Ovary (tissue), 9 donors: ENCODE data around the gene RAB22A. TPM values are rescaled to one million over a fixed set of nuclear protein-coding genes. Genes with fewer than 3 reads are reported as not detected.

Source experiments
- DNase-seq, 5 donors: peaks; one replicate each; pipeline ENCODE4 v3.0.0-alpha.2; 2019 to 2020
- H3K27ac ChIP-seq, 2 donors: fragments of 200-600 bp; one replicate each; pipeline versions ENCODE4 v1.5.1 to v1.8.0; 2019 to 2022
- H3K27me3 ChIP-seq: fragments of 200-600 bp; one replicate; pipeline ENCODE4 v1.8.0; 2022
- H3K36me3 ChIP-seq: fragments of 200-600 bp; sonication (generic); one replicate; pipeline ENCODE4 v1.5.1; 2019
- H3K4me1 ChIP-seq: one replicate; pipeline ENCODE4 v1.8.1; 2013; ENCODE audit warnings: mild to moderate bottlenecking, moderate library complexity; ENCODE audit not compliant: insufficient read depth
- H3K4me3 ChIP-seq: fragments of 200-600 bp; sonication (generic); one replicate; pipeline ENCODE4 v1.5.1; 2017
- H3K9me3 ChIP-seq, 2 donors: fragments of 200-600 bp in 1 of 2; sonication (generic) in 1 of 2; one replicate each; pipeline versions ENCODE4 v1.5.1 to v1.8.1; 2013 to 2019; ENCODE audit warnings: mild to moderate bottlenecking in 1 of 2, moderate library complexity in 1 of 2
- EP300 ChIP-seq: sonication (generic); formaldehyde crosslinking; IDR thresholded peaks from one replicate; pipeline ENCODE4 v1.6.1; 2017; ENCODE audit warnings: antibody characterized with exemption
- POLR2A ChIP-seq: fragments of 450-650 bp; IDR thresholded peaks from one replicate; pipeline ENCODE4 v1.6.1; 2017; ENCODE audit warnings: antibody characterized with exemption, mild to moderate bottlenecking, moderate library complexity
- WGBS, 3 donors: extraction: QIAGEN DNeasy Blood & Tissue Kit in 1 of 3; methylation state at CpG; one replicate each; pipeline versions ENCODE4 v1.1.5 to v1.1.7; 2013 to 2017; 5-methylcytosine and 5-hydroxymethylcytosine counted together
- intact Hi-C, 4 donors: fragments of 100-400 bp; cut with DNase I; formaldehyde crosslinking; loops; one replicate each; pipeline versions ENCODE4 v1.11.0 to v1.15.1; 2022 to 2023
- polyA plus RNA-seq, 2 donors: library from polyadenylated mRNA; stranded (reverse); fragments of 200-250 nt in 1 of 2; fragments of 350-450 nt in 1 of 2; fragmentation: Illumina TruSeq in 1 of 2; extraction: RNeasy Lipid Tissue Mini Kit (QIAGEN cat#74804) in 1 of 2; gene quantifications; one replicate each; pipeline ENCODE4 v1.2.3, GENCODE V29; 2013 to 2014
- total RNA-seq, 7 donors: library from RNA; depleted of rRNA in 2 of 7; stranded (reverse); fragments of >200 nt in 2 of 7; fragmentation: NEBNext Ultra II Directional in 3 of 7; extraction: Animal tissue kit (Norgen Biotek cat#: 25700) in 3 of 7; gene quantifications; one replicate each; pipeline versions ENCODE4 v1.1.0 to v1.2.4, GENCODE V29; 2016 to 2023
- TF ChIP-seq, protein P1 (sequence below), 3 donors: fragments of 450-650 bp in 2 of 3; fragments of 200-600 bp in 1 of 3; IDR thresholded peaks; one replicate each; pipeline versions ENCODE4 v1.5.1 to v1.8.0; 2016 to 2022; ENCODE audit warnings: antibody characterized with exemption in 3 of 3, mild to moderate bottlenecking in 1 of 3
- donor health status: DM: no; HTN: no; CAD: no; lungs with moderate emphysema.
- donor health status: DM: no; HTN: no; CAD: no.
- donor health status: Bipolar disorder and iron deficiency.
- donor health status: DM: yes; HTN: yes; CAD: no.
- donor health status: DM: no; HTN: no; CAD: no.
- donor health status: DM: yes; HTN: yes; CAD: no.

The RAB22A gene
- total and polyA plus RNA-seq, 9 donors, result 6.3 to 25.1 (median 17.9) TPM

- Histone ChIP-seq H3K36me3 (no peaks in the 10 kb centered on the region), H3K27me3 (no peaks in the 10 kb centered on the region), H3K4me3 (peak overlapping the region; percentile 99), H3K9me3 (no peaks in the 10 kb centered on the region), H3K4me1 (peaks cover 4% of the 10 kb centered on the region), H3K27ac (no peak overlapping the region)
- DNase-seq, result no peak
- intact Hi-C loops, result no loop called here
- 0 to 6% (median 5%) methylated on average over 1 of the region's 1 CpG for WGBS, 3 donors
- TF ChIP-seq EP300 (no peak), POLR2A (no peak)
- TF ChIP-seq, protein P1, sequence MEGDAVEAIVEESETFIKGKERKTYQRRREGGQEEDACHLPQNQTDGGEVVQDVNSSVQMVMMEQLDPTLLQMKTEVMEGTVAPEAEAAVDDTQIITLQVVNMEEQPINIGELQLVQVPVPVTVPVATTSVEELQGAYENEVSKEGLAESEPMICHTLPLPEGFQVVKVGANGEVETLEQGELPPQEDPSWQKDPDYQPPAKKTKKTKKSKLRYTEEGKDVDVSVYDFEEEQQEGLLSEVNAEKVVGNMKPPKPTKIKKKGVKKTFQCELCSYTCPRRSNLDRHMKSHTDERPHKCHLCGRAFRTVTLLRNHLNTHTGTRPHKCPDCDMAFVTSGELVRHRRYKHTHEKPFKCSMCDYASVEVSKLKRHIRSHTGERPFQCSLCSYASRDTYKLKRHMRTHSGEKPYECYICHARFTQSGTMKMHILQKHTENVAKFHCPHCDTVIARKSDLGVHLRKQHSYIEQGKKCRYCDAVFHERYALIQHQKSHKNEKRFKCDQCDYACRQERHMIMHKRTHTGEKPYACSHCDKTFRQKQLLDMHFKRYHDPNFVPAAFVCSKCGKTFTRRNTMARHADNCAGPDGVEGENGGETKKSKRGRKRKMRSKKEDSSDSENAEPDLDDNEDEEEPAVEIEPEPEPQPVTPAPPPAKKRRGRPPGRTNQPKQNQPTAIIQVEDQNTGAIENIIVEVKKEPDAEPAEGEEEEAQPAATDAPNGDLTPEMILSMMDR (IDR thresholded peaks at IDR 0.05), result no peak
These were observed 822 bp downstream of the RAB22A start for GRCh38 chr20:58310291-58310782.

DNA sequence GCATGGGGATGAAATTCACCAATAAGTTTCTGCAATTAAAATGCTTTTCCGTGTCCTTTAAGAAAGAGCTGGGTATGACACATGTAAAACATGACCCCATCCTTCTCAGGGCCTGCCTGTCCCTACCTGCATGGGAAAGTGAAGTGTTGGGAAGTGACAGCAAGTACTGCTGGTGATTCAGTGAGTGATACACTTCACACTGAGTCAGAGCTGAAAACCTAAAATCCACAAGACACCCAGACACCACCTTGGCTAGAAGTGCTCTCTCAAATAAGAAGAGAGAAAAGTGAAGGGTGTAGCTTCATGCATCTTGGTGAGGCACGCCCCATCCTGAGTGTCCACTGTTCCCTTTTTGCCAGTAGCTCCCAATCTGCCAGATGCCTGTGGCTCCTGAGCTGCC lies 3.3 kb downstream of the RAB22A start:
- H3K4me1 ChIP-seq, result peaks cover 3% of the 10 kb centered on the region
- TF ChIP-seq POLR2A (no peak), EP300 (no peak)
- TF ChIP-seq, protein P1 (IDR thresholded peaks at IDR 0.05), result no peak
- H3K36me3 ChIP-seq, result no peaks in the 10 kb centered on the region
- no peak overlapping the region for H3K27ac ChIP-seq
- DNase-seq, result no peak
- intact Hi-C loops, result no loop called here
- no peaks in the 10 kb centered on the region for H3K27me3 ChIP-seq
- no peaks in the 10 kb centered on the region for H3K9me3 ChIP-seq
- H3K4me3 ChIP-seq, result no peak overlapping the region
- WGBS, 3 donors, result 47 to 93% (median 78%) methylated on average over 2 of the region's 2 CpGs

- H3K4me1 ChIP-seq, result peaks cover 3% of the 10 kb centered on the region
- no peaks in the 10 kb centered on the region for H3K27me3 ChIP-seq
- WGBS, 3 donors, result 96 to 97% (median 97%) methylated on average over 4 of the region's 4 CpGs
- no peak for DNase-seq
- H3K4me3 ChIP-seq, result no peak overlapping the region
- no peak for TF ChIP-seq POLR2A
- TF ChIP-seq, protein P1 (IDR thresholded peaks at IDR 0.05), result no peak
- TF ChIP-seq EP300, result no peak
- no peaks in the 10 kb centered on the region for H3K9me3 ChIP-seq
- H3K27ac ChIP-seq, result no peak overlapping the region
- intact Hi-C loops, result no loop called here
- no peaks in the 10 kb centered on the region for H3K36me3 ChIP-seq
These were observed 3.9 kb downstream of the RAB22A start for GRCh38 chr20:58313396-58313795.

GRCh38 chr20:58321205-58321604 lies 11.7 kb downstream of the RAB22A start:
- Histone ChIP-seq H3K27me3 (no peaks in the 10 kb centered on the region), H3K27ac (no peak overlapping the region), H3K36me3 (no peaks in the 10 kb centered on the region), H3K9me3 (no peaks in the 10 kb centered on the region), H3K4me3 (no peak overlapping the region), H3K4me1 (no peaks in the 10 kb centered on the region)
- no peak for TF ChIP-seq EP300
- TF ChIP-seq, protein P1 (IDR thresholded peaks at IDR 0.05), result no peak
- DNase-seq, result no peak
- 67 to 76% (median 69%) methylated on average over 4 of the region's 4 CpGs for WGBS, 3 donors
- intact Hi-C loops, result no loop called here
